B cell (primary cell): ENCODE data around the gene CDK5RAP2.

Experiments
- CTCF ChIP-seq: fragments of 200-600 bp; IDR thresholded peaks from one replicate; pipeline ENCODE4 v1.8.0; 2022; ENCODE audit warnings: antibody characterized with exemption, mild to moderate bottlenecking
- EZH2 ChIP-seq: IDR thresholded peaks from 2 replicates; pipeline ENCODE4 v1.6.1; 2012; ENCODE audit warnings: borderline replicate concordance, low read depth, mild to moderate bottlenecking, moderate library complexity, low read length; ENCODE audit not compliant: insufficient read depth, poor library complexity, severe bottlenecking

GRCh38 chr9:120440791-120441190 is 139.2 kb downstream of the CDK5RAP2 start:
- no peak for TF ChIP-seq CTCF
- no peak for TF ChIP-seq EZH2
